T-helper 2 cell treated with Interferon-gamma antibody and Interleukin-4, amounts not matched to agents 5 μg/mL and 100 μg/mL, for 36 hours (primary cell): ENCODE measurements around the gene ILK.

Experiments
- DNase-seq: peaks from one replicate; pipeline ENCODE4 v3.0.0; 2021; ENCODE audit warnings: low spot score
- H3K27ac Mint-ChIP-seq: one replicate; pipeline ENCODE4 v1.8.0; 2021; ENCODE audit warnings: mild to moderate bottlenecking, mixed read lengths
- H3K27me3 Mint-ChIP-seq: one replicate; pipeline ENCODE4 v1.8.0; 2021; ENCODE audit warnings: low read depth, mixed read lengths
- H3K36me3 Mint-ChIP-seq: one replicate; pipeline ENCODE4 v1.8.0; 2021; ENCODE audit warnings: low read depth, mixed read lengths
- H3K4me1 Mint-ChIP-seq: one replicate; pipeline ENCODE4 v1.8.0; 2021; ENCODE audit warnings: low read depth, mixed read lengths
- H3K4me3 Mint-ChIP-seq: one replicate; pipeline ENCODE4 v1.8.0; 2022; ENCODE audit warnings: mild to moderate bottlenecking, moderate library complexity, mixed read lengths
- H3K9me3 Mint-ChIP-seq: one replicate; pipeline ENCODE4 v1.8.0; 2021; ENCODE audit warnings: mixed read lengths

The ILK gene

GRCh38 chr11:6626971-6627761 lies 23.6 kb downstream of the ILK start:
- peak overlapping the region; percentile 73 for H3K27ac Mint-ChIP-seq
- no peaks in the 10 kb centered on the region for H3K27me3 Mint-ChIP-seq
- peak overlapping the region; percentile 60 for H3K4me3 Mint-ChIP-seq
- H3K4me1 Mint-ChIP-seq = peaks cover 17% of the 10 kb centered on the region
- no peaks in the 10 kb centered on the region for H3K9me3 Mint-ChIP-seq
- DNase-seq = no peak
- H3K36me3 Mint-ChIP-seq = no peaks in the 10 kb centered on the region

GRCh38 chr11:6627762-6628241 lies 24.2 kb downstream of the ILK start:
- no peak for DNase-seq
- peak overlapping the region; percentile 60 for H3K4me3 Mint-ChIP-seq

GRCh38 chr11:6628526-6628925 lies 25.0 kb downstream of the ILK start:
- H3K4me1 Mint-ChIP-seq = peaks cover 17% of the 10 kb centered on the region
- no peaks in the 10 kb centered on the region for H3K9me3 Mint-ChIP-seq
- no peak overlapping the region for H3K4me3 Mint-ChIP-seq
- no peaks in the 10 kb centered on the region for H3K36me3 Mint-ChIP-seq
- H3K27me3 Mint-ChIP-seq = no peaks in the 10 kb centered on the region
- DNase-seq = no peak
- H3K27ac Mint-ChIP-seq = no peak overlapping the region

More at GRCh38 chr11:6627762-6628241, 24.2 kb downstream of the ILK start:
- Mint-ChIP-seq H3K4me1 (peaks cover 17% of the 10 kb centered on the region), H3K9me3 (no peaks in the 10 kb centered on the region), H3K36me3 (no peaks in the 10 kb centered on the region), H3K27me3 (no peaks in the 10 kb centered on the region), H3K27ac (peak overlapping the region; percentile 73)

- Mint-ChIP-seq H3K36me3 (no peaks in the 10 kb centered on the region), H3K4me3 (no peak overlapping the region), H3K4me1 (peaks cover 17% of the 10 kb centered on the region), H3K27me3 (no peaks in the 10 kb centered on the region), H3K27ac (no peak overlapping the region), H3K9me3 (no peaks in the 10 kb centered on the region)
- no peak for DNase-seq
Observed at GRCh38 chr11:6629573-6629891, 26.0 kb downstream of the ILK start.

GRCh38 chr11:6629892-6630631 lies 26.5 kb downstream of the ILK start:
- Mint-ChIP-seq H3K27me3 (no peaks in the 10 kb centered on the region), H3K4me3 (no peak overlapping the region), H3K36me3 (no peaks in the 10 kb centered on the region), H3K27ac (no peak overlapping the region), H3K9me3 (no peaks in the 10 kb centered on the region), H3K4me1 (peaks cover 17% of the 10 kb centered on the region)
- no peak for DNase-seq

GRCh38 chr11:6630632-6631291 lies 27.2 kb downstream of the ILK start:
- H3K4me3 Mint-ChIP-seq = no peak overlapping the region
- H3K36me3 Mint-ChIP-seq = no peaks in the 10 kb centered on the region
- no peaks in the 10 kb centered on the region for H3K27me3 Mint-ChIP-seq
- no peaks in the 10 kb centered on the region for H3K9me3 Mint-ChIP-seq
- peaks cover 17% of the 10 kb centered on the region for H3K4me1 Mint-ChIP-seq
- DNase-seq = no peak
- H3K27ac Mint-ChIP-seq = no peak overlapping the region

GRCh38 chr11:6631361-6631890 lies 27.9 kb downstream of the ILK start:
- DNase-seq = no peak
- Mint-ChIP-seq H3K9me3 (no peaks in the 10 kb centered on the region), H3K4me1 (peaks cover 15% of the 10 kb centered on the region), H3K27me3 (no peaks in the 10 kb centered on the region), H3K4me3 (no peak overlapping the region), H3K27ac (no peak overlapping the region), H3K36me3 (no peaks in the 10 kb centered on the region)

GRCh38 chr11:6632116-6633073 lies 28.8 kb downstream of the ILK start:
- DNase-seq = no peak
- Mint-ChIP-seq H3K4me1 (peaks cover 9% of the 10 kb centered on the region), H3K36me3 (no peaks in the 10 kb centered on the region), H3K27ac (no peak overlapping the region), H3K9me3 (no peaks in the 10 kb centered on the region), H3K27me3 (no peaks in the 10 kb centered on the region), H3K4me3 (no peak overlapping the region)

- Mint-ChIP-seq H3K4me1 (no peaks in the 10 kb centered on the region), H3K36me3 (no peaks in the 10 kb centered on the region), H3K27me3 (no peaks in the 10 kb centered on the region), H3K9me3 (no peaks in the 10 kb centered on the region), H3K4me3 (no peak overlapping the region), H3K27ac (no peak overlapping the region)
- no peak for DNase-seq
Observed at GRCh38 chr11:6633422-6634408, 30.1 kb downstream of the ILK start.

- no peak for DNase-seq
- Mint-ChIP-seq H3K4me1 (peaks cover 4% of the 10 kb centered on the region), H3K36me3 (no peaks in the 10 kb centered on the region), H3K4me3 (no peak overlapping the region), H3K9me3 (no peaks in the 10 kb centered on the region), H3K27ac (no peak overlapping the region), H3K27me3 (no peaks in the 10 kb centered on the region)
Observed at GRCh38 chr11:6634534-6634933, 31.0 kb downstream of the ILK start.

- no peaks in the 10 kb centered on the region for H3K9me3 Mint-ChIP-seq
- H3K4me3 Mint-ChIP-seq = no peak overlapping the region
- peaks cover 5% of the 10 kb centered on the region for H3K4me1 Mint-ChIP-seq
- no peaks in the 10 kb centered on the region for H3K27me3 Mint-ChIP-seq
- DNase-seq = no peak
- no peaks in the 10 kb centered on the region for H3K36me3 Mint-ChIP-seq
- H3K27ac Mint-ChIP-seq = no peak overlapping the region
Observed at GRCh38 chr11:6635082-6635932, 31.7 kb downstream of the ILK start.

- Mint-ChIP-seq H3K4me3 (no peak overlapping the region), H3K36me3 (no peaks in the 10 kb centered on the region)
Observed at GRCh38 chr11:6636480-6636879, 32.9 kb downstream of the ILK start.

More at GRCh38 chr11:6636480-6636879, 32.9 kb downstream of the ILK start:
- no peaks in the 10 kb centered on the region for H3K27me3 Mint-ChIP-seq
- H3K9me3 Mint-ChIP-seq = no peaks in the 10 kb centered on the region
- no peak overlapping the region for H3K27ac Mint-ChIP-seq
- no peak for DNase-seq
- H3K4me1 Mint-ChIP-seq = peaks cover 5% of the 10 kb centered on the region
